Chondrocyte (in vitro differentiated cells): ENCODE results near the gene LIPE. TPM values are rescaled to one million over a fixed set of nuclear protein-coding genes. Genes with fewer than 3 reads are reported as not detected.
"Not testable (repeated sequence)": the region's sequence is repeated elsewhere in the genome, so short reads cannot be mapped to it uniquely, and the experiment has no call there.

Experiments
- DNase-seq: peaks from one replicate; pipeline ENCODE4 v3.0.0; 2021; ENCODE audit warnings: mixed read lengths, low spot score
- H3K27ac Mint-ChIP-seq: one replicate; pipeline ENCODE4 v1.8.0; 2021; ENCODE audit warnings: mild to moderate bottlenecking, moderate library complexity, mixed read lengths; ENCODE audit not compliant: unreplicated experiment
- H3K27me3 Mint-ChIP-seq: 2 replicates; pipeline ENCODE4 v1.8.0; 2021; ENCODE audit warnings: low read depth, mixed read lengths
- H3K36me3 Mint-ChIP-seq: 2 replicates; pipeline ENCODE4 v1.8.0; 2021; ENCODE audit warnings: low read depth, mixed read lengths
- H3K4me1 Mint-ChIP-seq: 2 replicates; pipeline ENCODE4 v1.8.0; 2021; ENCODE audit warnings: low read depth, mild to moderate bottlenecking, mixed read lengths
- H3K4me3 Mint-ChIP-seq: one replicate; pipeline ENCODE4 v1.8.0; 2021; ENCODE audit warnings: mild to moderate bottlenecking, moderate library complexity, mixed read lengths; ENCODE audit not compliant: unreplicated experiment
- H3K9me3 Mint-ChIP-seq: 2 replicates; pipeline ENCODE4 v1.8.0; 2021; ENCODE audit warnings: low read depth, mixed read lengths
- total RNA-seq: library from RNA; stranded (reverse); gene quantifications from 3 replicates; pipeline ENCODE4 v1.2.1, GENCODE V29; 2021
- TF ChIP-seq, protein P1 (sequence below): fragments of 200-600 bp; sonication (generic); IDR thresholded peaks from 2 replicates; pipeline ENCODE4 v1.5.0; 2021; ENCODE audit warnings: antibody characterized with exemption, mild to moderate bottlenecking, moderate library complexity

LIPE gene
- total RNA-seq, 1 donor from 2014 or later, result 3.9 TPM

DNA sequence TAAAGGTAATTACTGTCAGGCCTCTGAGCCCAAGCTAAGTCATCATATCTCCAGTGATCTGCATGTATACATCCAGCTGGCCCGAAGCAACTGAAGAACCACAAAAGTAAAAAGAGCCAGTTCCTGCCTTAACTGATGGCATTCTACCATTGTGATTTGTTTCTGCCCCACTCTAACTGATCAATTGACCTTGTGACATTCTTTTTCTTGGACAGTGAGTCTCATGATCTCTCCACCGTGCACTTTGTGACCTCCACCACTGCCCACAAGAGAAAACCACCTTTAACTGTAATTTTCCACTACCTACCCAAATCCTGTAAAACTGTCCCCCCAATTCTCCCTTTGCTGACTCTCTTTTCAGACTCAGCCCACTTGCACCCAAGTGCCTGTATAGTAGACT, 32.7 kb upstream of the LIPE start:
- Mint-ChIP-seq H3K4me3 (no peak overlapping the region), H3K27ac (no peak overlapping the region), H3K36me3 (no peaks in the 10 kb centered on the region), H3K27me3 (peaks cover 3% of the 10 kb centered on the region), H3K4me1 (no peaks in the 10 kb centered on the region), H3K9me3 (no peaks in the 10 kb centered on the region)
- TF ChIP-seq, protein P1, sequence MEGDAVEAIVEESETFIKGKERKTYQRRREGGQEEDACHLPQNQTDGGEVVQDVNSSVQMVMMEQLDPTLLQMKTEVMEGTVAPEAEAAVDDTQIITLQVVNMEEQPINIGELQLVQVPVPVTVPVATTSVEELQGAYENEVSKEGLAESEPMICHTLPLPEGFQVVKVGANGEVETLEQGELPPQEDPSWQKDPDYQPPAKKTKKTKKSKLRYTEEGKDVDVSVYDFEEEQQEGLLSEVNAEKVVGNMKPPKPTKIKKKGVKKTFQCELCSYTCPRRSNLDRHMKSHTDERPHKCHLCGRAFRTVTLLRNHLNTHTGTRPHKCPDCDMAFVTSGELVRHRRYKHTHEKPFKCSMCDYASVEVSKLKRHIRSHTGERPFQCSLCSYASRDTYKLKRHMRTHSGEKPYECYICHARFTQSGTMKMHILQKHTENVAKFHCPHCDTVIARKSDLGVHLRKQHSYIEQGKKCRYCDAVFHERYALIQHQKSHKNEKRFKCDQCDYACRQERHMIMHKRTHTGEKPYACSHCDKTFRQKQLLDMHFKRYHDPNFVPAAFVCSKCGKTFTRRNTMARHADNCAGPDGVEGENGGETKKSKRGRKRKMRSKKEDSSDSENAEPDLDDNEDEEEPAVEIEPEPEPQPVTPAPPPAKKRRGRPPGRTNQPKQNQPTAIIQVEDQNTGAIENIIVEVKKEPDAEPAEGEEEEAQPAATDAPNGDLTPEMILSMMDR, result no peak
- DNase-seq, result no peak

DNA sequence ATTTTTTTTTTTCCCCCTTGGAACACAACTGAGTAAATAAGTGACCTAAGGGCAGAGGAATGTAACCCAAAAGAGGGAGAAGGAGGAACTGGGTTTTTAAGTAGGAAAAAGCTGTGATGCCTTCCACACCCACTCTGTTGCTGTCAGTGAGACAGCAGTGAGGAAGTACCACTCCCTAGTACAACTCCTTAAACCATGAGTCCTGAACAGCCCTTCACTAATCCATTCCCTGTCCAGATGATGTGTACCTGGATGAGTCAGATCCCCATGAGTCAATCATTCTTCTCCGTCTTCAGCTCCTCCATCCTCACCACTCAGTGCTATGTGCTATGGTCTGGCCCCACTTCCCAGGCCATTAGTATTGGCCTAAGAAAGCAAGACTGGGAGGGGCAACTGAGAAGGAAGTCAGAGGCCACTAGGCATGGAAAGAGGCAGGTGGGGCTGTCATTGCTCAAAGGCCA, 28.5 kb upstream of the LIPE start:
- H3K27ac Mint-ChIP-seq, result no peak overlapping the region

DNA sequence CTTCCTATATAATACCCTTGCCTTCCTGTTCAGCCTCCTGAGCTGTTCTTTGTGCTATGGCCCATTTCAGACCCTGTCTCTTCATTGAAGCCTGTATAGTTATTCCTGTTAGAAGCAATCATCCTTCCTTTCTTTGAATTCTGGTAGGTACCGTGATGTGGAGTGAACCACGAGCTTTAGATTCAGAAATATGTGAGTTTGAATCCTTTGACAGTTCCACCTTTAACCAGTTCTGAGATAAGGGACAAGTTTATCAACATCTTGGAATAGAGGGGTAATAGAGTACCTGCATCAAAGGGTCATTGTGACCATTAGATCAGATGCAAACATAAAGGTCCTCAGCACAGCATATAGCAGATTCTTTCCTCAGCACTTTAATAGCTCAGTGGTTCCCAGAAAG, 27.9 kb upstream of the LIPE start:
- no peak overlapping the region for H3K27ac Mint-ChIP-seq
- peaks cover 30% of the 10 kb centered on the region for H3K27me3 Mint-ChIP-seq
- H3K9me3 Mint-ChIP-seq, result no peaks in the 10 kb centered on the region
- no peaks in the 10 kb centered on the region for H3K36me3 Mint-ChIP-seq
- TF ChIP-seq, protein P1, result no peak
- H3K4me1 Mint-ChIP-seq, result no peaks in the 10 kb centered on the region
- no peak overlapping the region for H3K4me3 Mint-ChIP-seq
- DNase-seq, result no peak

More for the DNA sequence above, 28.5 kb upstream of the LIPE start:
- DNase-seq, result no peak
- no peaks in the 10 kb centered on the region for H3K4me1 Mint-ChIP-seq
- peaks cover 30% of the 10 kb centered on the region for H3K27me3 Mint-ChIP-seq
- TF ChIP-seq, protein P1, result no peak
- H3K4me3 Mint-ChIP-seq, result no peak overlapping the region
- no peaks in the 10 kb centered on the region for H3K9me3 Mint-ChIP-seq
- H3K36me3 Mint-ChIP-seq, result no peaks in the 10 kb centered on the region

DNA sequence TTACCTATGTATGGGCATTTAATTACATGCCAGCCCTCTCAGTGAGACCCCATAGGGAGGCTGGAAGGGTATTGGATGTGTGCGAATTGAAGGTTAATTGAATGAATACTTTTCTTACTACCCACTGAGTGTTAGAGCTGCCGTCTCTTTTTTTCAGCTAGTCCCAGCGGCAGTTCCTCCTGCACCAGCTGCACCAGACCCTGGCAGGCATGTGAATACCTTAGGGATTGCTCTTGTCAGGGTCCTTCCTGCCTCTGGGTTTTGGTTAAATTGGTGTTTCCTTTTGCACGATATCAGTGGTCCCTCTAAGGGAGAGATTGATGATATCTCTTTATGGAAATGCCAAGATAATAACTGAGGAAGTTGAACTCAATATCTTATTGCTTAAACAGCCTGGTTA, 25.4 kb upstream of the LIPE start:
- Mint-ChIP-seq H3K36me3 (no peaks in the 10 kb centered on the region), H3K4me3 (no peak overlapping the region), H3K27ac (no peak overlapping the region), H3K4me1 (no peaks in the 10 kb centered on the region), H3K27me3 (peaks cover 29% of the 10 kb centered on the region), H3K9me3 (no peaks in the 10 kb centered on the region)
- TF ChIP-seq, protein P1, result no peak
- DNase-seq, result no peak

DNA sequence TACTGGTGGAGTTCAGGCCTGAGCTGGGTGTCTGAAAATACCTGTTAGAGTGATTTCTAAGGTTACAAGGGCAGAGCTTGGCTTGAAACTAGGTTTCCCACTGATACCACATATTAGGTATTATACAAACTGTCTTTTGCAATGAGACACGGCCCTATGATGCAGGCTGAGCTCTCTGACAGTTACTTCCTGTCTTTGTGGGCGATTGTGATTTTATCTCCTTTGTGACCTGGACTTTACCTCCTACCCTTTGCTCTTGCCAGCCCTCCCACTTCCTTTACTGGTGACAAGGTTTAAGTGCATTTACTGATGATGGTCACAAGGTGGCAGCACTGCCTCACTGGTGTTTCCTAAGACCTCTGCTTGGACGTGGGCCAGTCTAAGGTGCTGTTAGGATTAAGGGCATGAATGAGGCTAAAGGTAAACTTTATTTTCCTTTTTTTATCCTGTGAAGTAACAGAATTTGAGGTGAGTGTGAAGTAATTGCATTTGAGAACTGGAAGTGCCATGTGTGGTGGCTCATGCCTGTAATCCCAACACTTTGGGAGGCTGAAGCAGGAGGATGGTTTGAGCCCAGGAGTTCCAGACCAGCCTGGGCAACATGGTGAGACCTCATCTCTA, 23.2 kb upstream of the LIPE start:
- H3K27ac Mint-ChIP-seq, result no peak overlapping the region
- H3K4me3 Mint-ChIP-seq, result no peak overlapping the region
- TF ChIP-seq, protein P1, result peak; percentile 97
- no peaks in the 10 kb centered on the region for H3K9me3 Mint-ChIP-seq
- peaks cover 29% of the 10 kb centered on the region for H3K27me3 Mint-ChIP-seq
- H3K36me3 Mint-ChIP-seq, result no peaks in the 10 kb centered on the region
- DNase-seq, result no peak
- H3K4me1 Mint-ChIP-seq, result no peaks in the 10 kb centered on the region

DNA sequence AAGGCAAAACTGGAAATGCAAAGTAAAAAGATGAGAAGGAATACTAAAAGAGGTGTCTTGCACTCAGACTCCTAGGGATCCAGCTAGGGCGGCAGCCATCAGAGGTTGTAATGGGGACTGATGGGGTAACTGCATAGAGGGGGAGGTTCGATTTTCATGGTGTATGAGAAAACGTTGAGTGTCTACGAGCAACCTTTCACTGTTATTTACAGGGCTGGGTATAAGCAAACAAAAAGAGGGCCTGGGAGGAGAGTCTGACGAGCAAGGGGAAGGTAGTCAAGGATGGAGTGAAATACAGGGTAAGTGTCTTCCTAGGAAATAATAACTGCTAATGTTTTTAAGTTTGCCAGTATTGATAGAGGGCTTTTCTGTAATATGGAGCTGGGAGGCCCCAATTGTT, 21.1 kb upstream of the LIPE start:
- not testable (repeated sequence) for H3K9me3 Mint-ChIP-seq, DNase-seq, H3K36me3 Mint-ChIP-seq, H3K27ac Mint-ChIP-seq, H3K4me1 Mint-ChIP-seq, H3K4me3 Mint-ChIP-seq
- peaks cover 21% of the 10 kb centered on the region for H3K27me3 Mint-ChIP-seq
